GM23338 (cell line): ENCODE results near the gene GFOD1. TPM values are rescaled to one million over a fixed set of nuclear protein-coding genes. Genes with fewer than 3 reads are reported as not detected.

Experiments used
- ATAC-seq: fragments of 200-7000 bp; cut with Tn5 transposase; 3 replicates; pipeline ENCODE4 v1.9.1; 2020
- DNase-seq: peaks from one replicate; pipeline ENCODE4 v3.0.0-alpha.2; 2015; ENCODE audit warnings: low spot score
- H2AFZ ChIP-seq: fragments of 200-600 bp; sonication (generic); 2 replicates; pipeline ENCODE4 v1.8.0; 2016; ENCODE audit warnings: antibody characterized with exemption, mild to moderate bottlenecking, moderate library complexity
- H3F3A ChIP-seq: fragments of 200-600 bp; sonication (generic); replicated peaks from 2 replicates; pipeline ENCODE4 v1.8.0; 2017; ENCODE audit warnings: antibody characterized with exemption, mixed run types, low read depth
- H3K27ac ChIP-seq: fragments of 200-600 bp; sonication (generic); 2 replicates; pipeline ENCODE4 v1.6.1; 2016; ENCODE audit warnings: low read depth
- H3K27me3 ChIP-seq: fragments of 200-600 bp; sonication (generic); 2 replicates; pipeline ENCODE4 v1.8.0; 2016; ENCODE audit warnings: mild to moderate bottlenecking, mixed run types, moderate library complexity; ENCODE audit not compliant: insufficient read depth
- H3K36me3 ChIP-seq: fragments of 200-600 bp; sonication (generic); 2 replicates; pipeline ENCODE4 v1.8.0; 2016; ENCODE audit warnings: mild to moderate bottlenecking; ENCODE audit not compliant: insufficient read depth
- H3K4me1 ChIP-seq: fragments of 200-600 bp; sonication (generic); 2 replicates; pipeline ENCODE4 v1.8.0; 2016; ENCODE audit warnings: mild to moderate bottlenecking, moderate library complexity; ENCODE audit not compliant: insufficient read depth
- H3K4me2 ChIP-seq: fragments of 200-600 bp; sonication (generic); 2 replicates; pipeline ENCODE4 v1.7.1; 2017; ENCODE audit warnings: mixed run types
- H3K4me3 ChIP-seq: fragments of 200-600 bp; sonication (generic); 2 replicates; pipeline ENCODE4 v1.6.1; 2016; ENCODE audit warnings: mixed run types
- H3K79me2 ChIP-seq: fragments of 200-600 bp; sonication (generic); replicated peaks from 2 replicates; pipeline ENCODE4 v1.8.0; 2017; ENCODE audit warnings: mild to moderate bottlenecking; ENCODE audit not compliant: insufficient read depth
- H3K9me2 ChIP-seq: fragments of 200-600 bp; sonication (generic); 2 replicates; pipeline ENCODE4 v1.8.0; 2017; ENCODE audit not compliant: insufficient read depth
- H4K20me1 ChIP-seq: fragments of 200-600 bp; sonication (generic); replicated peaks from 2 replicates; pipeline ENCODE4 v1.8.0; 2017; ENCODE audit warnings: mild to moderate bottlenecking; ENCODE audit not compliant: insufficient read depth
- H3K27ac Mint-ChIP-seq: 2 replicates; pipeline ENCODE4 v1.8.0; 2020; ENCODE audit warnings: inconsistent platforms, mild to moderate bottlenecking, moderate library complexity, mixed read lengths
- H3K27me3 Mint-ChIP-seq: 3 replicates; pipeline ENCODE4 v1.8.0; 2022; ENCODE audit warnings: low read depth, mild to moderate bottlenecking, moderate library complexity, mixed read lengths, inconsistent platforms; ENCODE audit not compliant: insufficient read depth, poor library complexity
- H3K36me3 Mint-ChIP-seq: 3 replicates; pipeline ENCODE4 v1.8.0; 2021; ENCODE audit warnings: low read depth, mild to moderate bottlenecking, inconsistent platforms, moderate library complexity, mixed read lengths
- H3K4me1 Mint-ChIP-seq: 3 replicates; pipeline ENCODE4 v1.8.0; 2020; ENCODE audit warnings: mild to moderate bottlenecking, inconsistent platforms, mixed read lengths
- H3K4me3 Mint-ChIP-seq: 3 replicates; pipeline ENCODE4 v1.8.0; 2021; ENCODE audit warnings: moderate library complexity, mild to moderate bottlenecking, inconsistent platforms, mixed read lengths
- H3K9me3 Mint-ChIP-seq: 3 replicates; pipeline ENCODE4 v1.8.0; 2020; ENCODE audit warnings: moderate library complexity, mild to moderate bottlenecking, inconsistent platforms, mixed read lengths
- CREB1 ChIP-seq: fragments of 250-450 bp; sonication (Bioruptor Pico); IDR thresholded peaks from 2 replicates; pipeline ENCODE4 v1.5.0; 2020; ENCODE audit warnings: low read depth, mild to moderate bottlenecking, moderate library complexity
- EZH2 ChIP-seq: fragments of 200-600 bp; sonication (generic); IDR thresholded peaks from one replicate; pipeline ENCODE4 v1.8.0; 2017; ENCODE audit warnings: antibody characterized with exemption, mild to moderate bottlenecking, low read depth; ENCODE audit not compliant: unreplicated experiment
- EZH2phosphoT487 ChIP-seq: fragments of 200-600 bp; sonication (generic); IDR thresholded peaks from one replicate; pipeline ENCODE4 v1.8.1; 2018; ENCODE audit warnings: antibody characterized with exemption; ENCODE audit not compliant: unreplicated experiment
- JUNB ChIP-seq: IDR thresholded peaks from one replicate; pipeline ENCODE4 v1.6.1; 2016; ENCODE audit warnings: antibody characterized with exemption; ENCODE audit not compliant: unreplicated experiment
- NANOG ChIP-seq: IDR thresholded peaks from 2 replicates; pipeline ENCODE4 v1.6.1; 2016; ENCODE audit warnings: antibody characterized with exemption, borderline replicate concordance
- POLR2AphosphoS5 ChIP-seq: IDR thresholded peaks from 2 replicates; pipeline ENCODE4 v1.6.1; 2016; ENCODE audit warnings: antibody characterized with exemption, low read depth
- STAT1 ChIP-seq: IDR thresholded peaks from one replicate; pipeline ENCODE4 v1.6.1; 2016; ENCODE audit warnings: antibody characterized with exemption; ENCODE audit not compliant: unreplicated experiment
- ZNF114 ChIP-seq: fragments of 250-450 bp; sonication (Bioruptor Pico); IDR thresholded peaks from 2 replicates; pipeline ENCODE4 v1.5.0; 2020; ENCODE audit warnings: mild to moderate bottlenecking, moderate library complexity
- ZNF331 ChIP-seq: fragments of 250-450 bp; sonication (Bioruptor Pico); IDR thresholded peaks from 2 replicates; pipeline ENCODE4 v1.5.0; 2020; ENCODE audit warnings: low read depth, mild to moderate bottlenecking, moderate library complexity
- polyA plus RNA-seq: library from polyadenylated mRNA; unstranded; fragments of >200 nt; fragmentation: Nextera tagmentation; extraction: Ambion mirVana; gene quantifications from 2 replicates; pipeline ENCODE4 v1.2.1, GENCODE V29; 2016
- total RNA-seq: library from RNA; depleted of rRNA; stranded (reverse); fragments of >200 nt; shearing (Covaris generic); gene quantifications from 2 replicates; pipeline ENCODE4 v1.2.3, GENCODE V29; 2014
- TF ChIP-seq, protein P1 (sequence below): IDR thresholded peaks from 2 replicates; pipeline ENCODE4 v1.6.1; 2016; ENCODE audit warnings: antibody characterized with exemption
- TF ChIP-seq, protein P2 (sequence below): fragments of 250-450 bp; sonication (Bioruptor Pico); IDR thresholded peaks from 2 replicates; pipeline ENCODE4 v1.5.0; 2020; ENCODE audit warnings: mild to moderate bottlenecking, moderate library complexity
- TF ChIP-seq, protein P3 (sequence below): IDR thresholded peaks from one replicate; pipeline ENCODE4 v1.6.1; 2018; ENCODE audit warnings: antibody characterized with exemption; ENCODE audit not compliant: unreplicated experiment
- TF ChIP-seq, protein P4 (sequence below), 2 experiments: fragments of 200-600 bp in 1 of 2; sonication (generic) in 1 of 2; conservative IDR thresholded peaks; 2 replicates each; pipeline versions ENCODE4 v1.5.1 to v1.6.1; 2016 to 2017; ENCODE audit warnings: antibody characterized with exemption in 2 of 2, low read depth in 2 of 2, mild to moderate bottlenecking in 2 of 2, moderate library complexity in 1 of 2

Gene GFOD1
- total and polyA plus RNA-seq, 2 experiments from 2014 or later, result 4.9 to 12.8 TPM

DNA sequence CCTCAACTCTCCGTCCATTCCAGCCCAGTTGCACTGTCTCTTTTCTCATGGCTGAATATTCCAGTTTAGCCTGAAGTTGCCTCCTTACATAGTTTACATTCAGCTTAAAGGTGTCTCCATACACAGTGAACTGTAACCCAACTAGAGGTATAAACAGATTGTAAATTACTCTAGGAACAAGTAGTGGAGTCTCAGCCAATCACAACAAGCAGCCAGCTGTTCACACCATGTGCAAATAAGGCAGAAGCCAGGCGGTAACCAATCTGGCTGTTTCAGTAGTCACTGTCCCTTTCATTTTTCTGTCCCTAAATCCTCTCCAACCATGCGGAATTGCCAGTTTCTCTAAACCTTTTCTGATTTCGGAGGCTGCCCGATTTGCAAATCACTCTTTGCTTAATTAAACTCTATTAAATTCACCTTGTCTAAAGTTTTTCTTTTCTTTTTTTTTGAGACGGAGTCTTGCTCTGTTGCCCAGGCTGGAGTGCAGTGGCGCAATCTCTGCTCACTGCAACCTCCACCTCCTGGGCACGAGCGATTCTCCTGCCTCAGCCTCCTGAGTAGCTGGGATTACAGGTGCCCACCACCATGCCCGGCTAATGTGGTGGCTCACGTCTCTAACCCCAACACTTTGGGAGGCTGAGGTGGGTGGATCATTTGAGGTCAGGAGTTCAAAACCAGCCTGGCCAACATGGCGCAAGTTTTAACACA is 37.6 kb upstream of the GFOD1 start:
- no peaks in the 10 kb centered on the region for H3F3A ChIP-seq
- H4K20me1 ChIP-seq, result no peaks in the 10 kb centered on the region
- no peaks in the 10 kb centered on the region for H3K79me2 ChIP-seq
- no peak for DNase-seq
- TF ChIP-seq, protein P1, sequence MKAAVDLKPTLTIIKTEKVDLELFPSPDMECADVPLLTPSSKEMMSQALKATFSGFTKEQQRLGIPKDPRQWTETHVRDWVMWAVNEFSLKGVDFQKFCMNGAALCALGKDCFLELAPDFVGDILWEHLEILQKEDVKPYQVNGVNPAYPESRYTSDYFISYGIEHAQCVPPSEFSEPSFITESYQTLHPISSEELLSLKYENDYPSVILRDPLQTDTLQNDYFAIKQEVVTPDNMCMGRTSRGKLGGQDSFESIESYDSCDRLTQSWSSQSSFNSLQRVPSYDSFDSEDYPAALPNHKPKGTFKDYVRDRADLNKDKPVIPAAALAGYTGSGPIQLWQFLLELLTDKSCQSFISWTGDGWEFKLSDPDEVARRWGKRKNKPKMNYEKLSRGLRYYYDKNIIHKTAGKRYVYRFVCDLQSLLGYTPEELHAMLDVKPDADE, result no peak
- TF ChIP-seq EZH2 (no peak), NANOG (no peak), EZH2phosphoT487 (no peak), ZNF331 (CRISPR knock-in tag) (no peak), POLR2AphosphoS5 (no peak), JUNB (no peak), CREB1 (CRISPR knock-in tag) (no peak), ZNF114 (no peak), STAT1 (no peak)
- TF ChIP-seq, protein P2, sequence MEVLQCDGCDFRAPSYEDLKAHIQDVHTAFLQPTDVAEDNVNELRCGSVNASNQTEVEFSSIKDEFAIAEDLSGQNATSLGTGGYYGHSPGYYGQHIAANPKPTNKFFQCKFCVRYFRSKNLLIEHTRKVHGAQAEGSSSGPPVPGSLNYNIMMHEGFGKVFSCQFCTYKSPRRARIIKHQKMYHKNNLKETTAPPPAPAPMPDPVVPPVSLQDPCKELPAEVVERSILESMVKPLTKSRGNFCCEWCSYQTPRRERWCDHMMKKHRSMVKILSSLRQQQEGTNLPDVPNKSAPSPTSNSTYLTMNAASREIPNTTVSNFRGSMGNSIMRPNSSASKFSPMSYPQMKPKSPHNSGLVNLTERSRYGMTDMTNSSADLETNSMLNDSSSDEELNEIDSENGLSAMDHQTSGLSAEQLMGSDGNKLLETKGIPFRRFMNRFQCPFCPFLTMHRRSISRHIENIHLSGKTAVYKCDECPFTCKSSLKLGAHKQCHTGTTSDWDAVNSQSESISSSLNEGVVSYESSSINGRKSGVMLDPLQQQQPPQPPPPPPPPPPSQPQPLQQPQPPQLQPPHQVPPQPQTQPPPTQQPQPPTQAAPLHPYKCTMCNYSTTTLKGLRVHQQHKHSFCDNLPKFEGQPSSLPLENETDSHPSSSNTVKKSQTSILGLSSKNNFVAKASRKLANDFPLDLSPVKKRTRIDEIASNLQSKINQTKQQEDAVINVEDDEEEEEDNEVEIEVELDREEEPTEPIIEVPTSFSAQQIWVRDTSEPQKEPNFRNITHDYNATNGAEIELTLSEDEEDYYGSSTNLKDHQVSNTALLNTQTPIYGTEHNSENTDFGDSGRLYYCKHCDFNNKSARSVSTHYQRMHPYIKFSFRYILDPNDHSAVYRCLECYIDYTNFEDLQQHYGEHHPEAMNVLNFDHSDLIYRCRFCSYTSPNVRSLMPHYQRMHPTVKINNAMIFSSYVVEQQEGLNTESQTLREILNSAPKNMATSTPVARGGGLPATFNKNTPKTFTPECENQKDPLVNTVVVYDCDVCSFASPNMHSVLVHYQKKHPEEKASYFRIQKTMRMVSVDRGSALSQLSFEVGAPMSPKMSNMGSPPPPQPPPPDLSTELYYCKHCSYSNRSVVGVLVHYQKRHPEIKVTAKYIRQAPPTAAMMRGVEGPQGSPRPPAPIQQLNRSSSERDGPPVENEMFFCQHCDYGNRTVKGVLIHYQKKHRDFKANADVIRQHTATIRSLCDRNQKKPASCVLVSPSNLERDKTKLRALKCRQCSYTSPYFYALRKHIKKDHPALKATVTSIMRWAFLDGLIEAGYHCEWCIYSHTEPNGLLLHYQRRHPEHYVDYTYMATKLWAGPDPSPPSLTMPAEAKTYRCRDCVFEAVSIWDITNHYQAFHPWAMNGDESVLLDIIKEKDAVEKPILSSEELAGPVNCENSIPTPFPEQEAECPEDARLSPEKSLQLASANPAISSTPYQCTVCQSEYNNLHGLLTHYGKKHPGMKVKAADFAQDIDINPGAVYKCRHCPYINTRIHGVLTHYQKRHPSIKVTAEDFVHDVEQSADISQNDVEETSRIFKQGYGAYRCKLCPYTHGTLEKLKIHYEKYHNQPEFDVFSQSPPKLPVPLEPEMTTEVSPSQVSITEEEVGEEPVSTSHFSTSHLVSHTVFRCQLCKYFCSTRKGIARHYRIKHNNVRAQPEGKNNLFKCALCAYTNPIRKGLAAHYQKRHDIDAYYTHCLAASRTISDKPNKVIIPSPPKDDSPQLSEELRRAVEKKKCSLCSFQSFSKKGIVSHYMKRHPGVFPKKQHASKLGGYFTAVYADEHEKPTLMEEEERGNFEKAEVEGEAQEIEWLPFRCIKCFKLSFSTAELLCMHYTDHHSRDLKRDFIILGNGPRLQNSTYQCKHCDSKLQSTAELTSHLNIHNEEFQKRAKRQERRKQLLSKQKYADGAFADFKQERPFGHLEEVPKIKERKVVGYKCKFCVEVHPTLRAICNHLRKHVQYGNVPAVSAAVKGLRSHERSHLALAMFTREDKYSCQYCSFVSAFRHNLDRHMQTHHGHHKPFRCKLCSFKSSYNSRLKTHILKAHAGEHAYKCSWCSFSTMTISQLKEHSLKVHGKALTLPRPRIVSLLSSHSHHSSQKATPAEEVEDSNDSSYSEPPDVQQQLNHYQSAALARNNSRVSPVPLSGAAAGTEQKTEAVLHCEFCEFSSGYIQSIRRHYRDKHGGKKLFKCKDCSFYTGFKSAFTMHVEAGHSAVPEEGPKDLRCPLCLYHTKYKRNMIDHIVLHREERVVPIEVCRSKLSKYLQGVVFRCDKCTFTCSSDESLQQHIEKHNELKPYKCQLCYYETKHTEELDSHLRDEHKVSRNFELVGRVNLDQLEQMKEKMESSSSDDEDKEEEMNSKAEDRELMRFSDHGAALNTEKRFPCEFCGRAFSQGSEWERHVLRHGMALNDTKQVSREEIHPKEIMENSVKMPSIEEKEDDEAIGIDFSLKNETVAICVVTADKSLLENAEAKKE (CRISPR knock-in tag), result no peak
- TF ChIP-seq, protein P3, sequence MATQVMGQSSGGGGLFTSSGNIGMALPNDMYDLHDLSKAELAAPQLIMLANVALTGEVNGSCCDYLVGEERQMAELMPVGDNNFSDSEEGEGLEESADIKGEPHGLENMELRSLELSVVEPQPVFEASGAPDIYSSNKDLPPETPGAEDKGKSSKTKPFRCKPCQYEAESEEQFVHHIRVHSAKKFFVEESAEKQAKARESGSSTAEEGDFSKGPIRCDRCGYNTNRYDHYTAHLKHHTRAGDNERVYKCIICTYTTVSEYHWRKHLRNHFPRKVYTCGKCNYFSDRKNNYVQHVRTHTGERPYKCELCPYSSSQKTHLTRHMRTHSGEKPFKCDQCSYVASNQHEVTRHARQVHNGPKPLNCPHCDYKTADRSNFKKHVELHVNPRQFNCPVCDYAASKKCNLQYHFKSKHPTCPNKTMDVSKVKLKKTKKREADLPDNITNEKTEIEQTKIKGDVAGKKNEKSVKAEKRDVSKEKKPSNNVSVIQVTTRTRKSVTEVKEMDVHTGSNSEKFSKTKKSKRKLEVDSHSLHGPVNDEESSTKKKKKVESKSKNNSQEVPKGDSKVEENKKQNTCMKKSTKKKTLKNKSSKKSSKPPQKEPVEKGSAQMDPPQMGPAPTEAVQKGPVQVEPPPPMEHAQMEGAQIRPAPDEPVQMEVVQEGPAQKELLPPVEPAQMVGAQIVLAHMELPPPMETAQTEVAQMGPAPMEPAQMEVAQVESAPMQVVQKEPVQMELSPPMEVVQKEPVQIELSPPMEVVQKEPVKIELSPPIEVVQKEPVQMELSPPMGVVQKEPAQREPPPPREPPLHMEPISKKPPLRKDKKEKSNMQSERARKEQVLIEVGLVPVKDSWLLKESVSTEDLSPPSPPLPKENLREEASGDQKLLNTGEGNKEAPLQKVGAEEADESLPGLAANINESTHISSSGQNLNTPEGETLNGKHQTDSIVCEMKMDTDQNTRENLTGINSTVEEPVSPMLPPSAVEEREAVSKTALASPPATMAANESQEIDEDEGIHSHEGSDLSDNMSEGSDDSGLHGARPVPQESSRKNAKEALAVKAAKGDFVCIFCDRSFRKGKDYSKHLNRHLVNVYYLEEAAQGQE, result no peak
- TF ChIP-seq, protein P4, sequence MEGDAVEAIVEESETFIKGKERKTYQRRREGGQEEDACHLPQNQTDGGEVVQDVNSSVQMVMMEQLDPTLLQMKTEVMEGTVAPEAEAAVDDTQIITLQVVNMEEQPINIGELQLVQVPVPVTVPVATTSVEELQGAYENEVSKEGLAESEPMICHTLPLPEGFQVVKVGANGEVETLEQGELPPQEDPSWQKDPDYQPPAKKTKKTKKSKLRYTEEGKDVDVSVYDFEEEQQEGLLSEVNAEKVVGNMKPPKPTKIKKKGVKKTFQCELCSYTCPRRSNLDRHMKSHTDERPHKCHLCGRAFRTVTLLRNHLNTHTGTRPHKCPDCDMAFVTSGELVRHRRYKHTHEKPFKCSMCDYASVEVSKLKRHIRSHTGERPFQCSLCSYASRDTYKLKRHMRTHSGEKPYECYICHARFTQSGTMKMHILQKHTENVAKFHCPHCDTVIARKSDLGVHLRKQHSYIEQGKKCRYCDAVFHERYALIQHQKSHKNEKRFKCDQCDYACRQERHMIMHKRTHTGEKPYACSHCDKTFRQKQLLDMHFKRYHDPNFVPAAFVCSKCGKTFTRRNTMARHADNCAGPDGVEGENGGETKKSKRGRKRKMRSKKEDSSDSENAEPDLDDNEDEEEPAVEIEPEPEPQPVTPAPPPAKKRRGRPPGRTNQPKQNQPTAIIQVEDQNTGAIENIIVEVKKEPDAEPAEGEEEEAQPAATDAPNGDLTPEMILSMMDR (conservative IDR thresholded peaks at IDR 0.05; ENCODE audit: low read depth in 2 of 2), result no peak
- 0 out of 2 replicates have a peak, but pooled peaks cover 3% of the 10 kb centered on the region for H3K9me2 ChIP-seq
- Mint-ChIP-seq H3K27me3 (no peaks in the 10 kb centered on the region), H3K4me3 (no peak overlapping the region), H3K27ac (no peak overlapping the region), H3K4me1 (peaks cover 16% of the 10 kb centered on the region), H3K36me3 (no peaks in the 10 kb centered on the region), H3K9me3 (no peaks in the 10 kb centered on the region)
- no peak for ATAC-seq
- H2AFZ ChIP-seq, result peak overlapping the region; percentile 72; the same call in 1 of the 2 replicates
- no peak overlapping the region for H3K4me2 ChIP-seq
- H3K27ac ChIP-seq, result no peak overlapping the region
- peaks cover 11% of the 10 kb centered on the region for H3K4me1 ChIP-seq
- no peaks in the 10 kb centered on the region for H3K27me3 ChIP-seq
- H3K4me3 ChIP-seq, result no peak overlapping the region
- H3K36me3 ChIP-seq, result no peaks in the 10 kb centered on the region
